ENCODE measurements around the gene KLHL14. TPM values are rescaled to one million over a fixed set of nuclear protein-coding genes. Genes with fewer than 3 reads are reported as not detected.

The KLHL14 gene
- total RNA-seq, 1 experiment from 2014 or later: not detected

GRCh38 chr18:32742579-32742978, 30.2 kb downstream of the KLHL14 start:
- Histone ChIP-seq H3K4me3 (replicated peaks in 1 of 2; ENCODE audit: low read depth in 1 of 2, low read length in 2 of 2) (no peak overlapping the region), H2AFZ (ENCODE audit: low read depth, low read length, poor library complexity, severe bottlenecking) (no peak overlapping the region), H3K9me3 (ENCODE audit: control insufficient read depth in 1 of 2, insufficient read depth in 1 of 2, low read depth in 1 of 2, low read length in 2 of 2) (no peaks in the 10 kb centered on the region), H3K4me1 (ENCODE audit: control insufficient read depth in 1 of 2, insufficient read depth in 2 of 2, low read length in 2 of 2) (no peaks in the 10 kb centered on the region), H3K9ac (ENCODE audit: low read length) (no peak overlapping the region), H3K9me2 (ENCODE audit: insufficient read depth) (no peaks in the 10 kb centered on the region), H3K79me2 (ENCODE audit: insufficient read depth, low read length) (no peaks in the 10 kb centered on the region), H3K27me3 (ENCODE audit: insufficient read depth, low read length) (no peaks in the 10 kb centered on the region), H3K27ac (ENCODE audit: low read depth, low read length) (no peak overlapping the region), H4K20me1 (ENCODE audit: insufficient read depth) (no peaks in the 10 kb centered on the region), H3K36me3 (ENCODE audit: control insufficient read depth in 1 of 2, insufficient read depth in 2 of 2, low read length in 2 of 2) (no peaks in the 10 kb centered on the region), H3K4me2 (ENCODE audit: low read length) (no peak overlapping the region)
- ChIA-PET CTCF (no interaction called here), RAD21 (ENCODE audit: low non-redundant PET in 1 of 2, low total read pairs in 2 of 2, uncharacterized antibody in 2 of 2, unreplicated experiment in 2 of 2) (no interaction called here), POLR2A (no interaction called here)
- intact Hi-C loops (cut with micrococcal nuclease): no loop called here
- DNase-seq (ENCODE audit: low read depth, low spot score): no peak
- TF ChIP-seq, protein P1, sequence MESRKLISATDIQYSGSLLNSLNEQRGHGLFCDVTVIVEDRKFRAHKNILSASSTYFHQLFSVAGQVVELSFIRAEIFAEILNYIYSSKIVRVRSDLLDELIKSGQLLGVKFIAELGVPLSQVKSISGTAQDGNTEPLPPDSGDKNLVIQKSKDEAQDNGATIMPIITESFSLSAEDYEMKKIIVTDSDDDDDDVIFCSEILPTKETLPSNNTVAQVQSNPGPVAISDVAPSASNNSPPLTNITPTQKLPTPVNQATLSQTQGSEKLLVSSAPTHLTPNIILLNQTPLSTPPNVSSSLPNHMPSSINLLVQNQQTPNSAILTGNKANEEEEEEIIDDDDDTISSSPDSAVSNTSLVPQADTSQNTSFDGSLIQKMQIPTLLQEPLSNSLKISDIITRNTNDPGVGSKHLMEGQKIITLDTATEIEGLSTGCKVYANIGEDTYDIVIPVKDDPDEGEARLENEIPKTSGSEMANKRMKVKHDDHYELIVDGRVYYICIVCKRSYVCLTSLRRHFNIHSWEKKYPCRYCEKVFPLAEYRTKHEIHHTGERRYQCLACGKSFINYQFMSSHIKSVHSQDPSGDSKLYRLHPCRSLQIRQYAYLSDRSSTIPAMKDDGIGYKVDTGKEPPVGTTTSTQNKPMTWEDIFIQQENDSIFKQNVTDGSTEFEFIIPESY (IDR thresholded peaks at IDR 0.05; ENCODE audit: extremely low read depth, insufficient replicate concordance, low read length): no peak
- TF ChIP-seq POLR2AphosphoS5 (IDR thresholded peaks at IDR 0.05; ENCODE audit: low read depth, low read length): no peak
- no peak for TF ChIP-seq EZH2phosphoT487 (IDR thresholded peaks at IDR 0.05; ENCODE audit: borderline replicate concordance)
- TF ChIP-seq JUND (IDR thresholded peaks at IDR 0.05): no peak
- BruUV-seq (replicated peaks): no TSS peak
- no peak for ATAC-seq

GRCh38 chr18:32735781-32736180, 37.0 kb downstream of the KLHL14 start:
- H3K4me2 ChIP-seq (ENCODE audit: low read length): no peak overlapping the region
- no peaks in the 10 kb centered on the region for H3K36me3 ChIP-seq (ENCODE audit: control insufficient read depth in 1 of 2, insufficient read depth in 2 of 2, low read length in 2 of 2)
- no peaks in the 10 kb centered on the region for H3K9me3 ChIP-seq (ENCODE audit: control insufficient read depth in 1 of 2, insufficient read depth in 1 of 2, low read depth in 1 of 2, low read length in 2 of 2)
- no peak overlapping the region for H3K27ac ChIP-seq (ENCODE audit: low read depth, low read length)
- H2AFZ ChIP-seq (ENCODE audit: low read depth, low read length, poor library complexity, severe bottlenecking): no peak overlapping the region
- H3K27me3 ChIP-seq (ENCODE audit: insufficient read depth, low read length): no peaks in the 10 kb centered on the region
- no peaks in the 10 kb centered on the region for H3K79me2 ChIP-seq (ENCODE audit: insufficient read depth, low read length)
- DNase-seq (ENCODE audit: low read depth, low spot score) (no peak), ATAC-seq (no peak)
- no peaks in the 10 kb centered on the region for H4K20me1 ChIP-seq (ENCODE audit: insufficient read depth)
- no peak overlapping the region for H3K9ac ChIP-seq (ENCODE audit: low read length)
- H3K4me3 ChIP-seq (replicated peaks in 1 of 2; ENCODE audit: low read depth in 1 of 2, low read length in 2 of 2): no peak overlapping the region
- intact Hi-C loops (cut with micrococcal nuclease): no loop called here
- POLR2A ChIA-PET: no interaction called here
- BruUV-seq (replicated peaks): no TSS peak
- RAD21 ChIA-PET (ENCODE audit: low non-redundant PET in 1 of 2, low total read pairs in 2 of 2, uncharacterized antibody in 2 of 2, unreplicated experiment in 2 of 2): no interaction called here
- H3K4me1 ChIP-seq (ENCODE audit: control insufficient read depth in 1 of 2, insufficient read depth in 2 of 2, low read length in 2 of 2): no peaks in the 10 kb centered on the region
- CTCF ChIA-PET: no interaction called here
- no peaks in the 10 kb centered on the region for H3K9me2 ChIP-seq (ENCODE audit: insufficient read depth)
- no peak for TF ChIP-seq SRF (IDR thresholded peaks at IDR 0.05; ENCODE audit: low read depth)
- no peak for TF ChIP-seq CBX3 (IDR thresholded peaks at IDR 0.05; ENCODE audit: low read depth)
- no peak for TF ChIP-seq TCF7L2 (IDR thresholded peaks at IDR 0.05; ENCODE audit: borderline replicate concordance, extremely low read depth, insufficient read depth, insufficient read length)
- no peak for TF ChIP-seq POLR2A (IDR thresholded peaks at IDR 0.05; ENCODE audit: borderline replicate concordance, extremely low read depth, insufficient read depth, insufficient read length)
- TF ChIP-seq ZFX (IDR thresholded peaks at IDR 0.05): no peak
- TF ChIP-seq ATF3 (IDR thresholded peaks at IDR 0.05): no peak
